ENCODE data around the gene MRFAP1L1. TPM values are rescaled to one million over a fixed set of nuclear protein-coding genes. Genes with fewer than 3 reads are reported as not detected.

The MRFAP1L1 gene
- total RNA-seq, 1 donor from 2014 or later = 36.8 TPM

DNA sequence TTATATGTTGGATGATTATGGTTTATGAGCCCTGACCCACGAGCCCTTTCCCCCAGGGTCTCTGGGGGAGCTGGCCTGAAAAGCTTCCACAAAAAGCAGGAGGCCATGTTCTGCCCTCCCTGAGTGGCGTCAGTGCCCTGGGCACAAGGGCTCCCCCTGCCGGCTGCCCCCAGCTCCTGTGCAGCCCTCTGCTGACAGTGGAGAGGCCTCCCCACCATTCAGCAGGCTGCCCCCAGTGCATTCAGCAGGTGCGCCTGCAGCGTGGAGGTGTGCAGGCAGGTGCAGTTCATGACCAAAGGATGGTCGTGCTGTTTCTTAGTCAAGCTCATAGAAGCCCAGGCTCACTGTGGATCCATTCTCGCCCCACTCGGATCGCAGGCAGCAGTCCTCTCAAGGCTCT is 28.5 kb downstream of the MRFAP1L1 start:
- peaks cover 27% of the 10 kb centered on the region for H4K20me1 ChIP-seq (ENCODE audit: insufficient read depth, low read length)
- no peak for FAIRE-seq

DNA sequence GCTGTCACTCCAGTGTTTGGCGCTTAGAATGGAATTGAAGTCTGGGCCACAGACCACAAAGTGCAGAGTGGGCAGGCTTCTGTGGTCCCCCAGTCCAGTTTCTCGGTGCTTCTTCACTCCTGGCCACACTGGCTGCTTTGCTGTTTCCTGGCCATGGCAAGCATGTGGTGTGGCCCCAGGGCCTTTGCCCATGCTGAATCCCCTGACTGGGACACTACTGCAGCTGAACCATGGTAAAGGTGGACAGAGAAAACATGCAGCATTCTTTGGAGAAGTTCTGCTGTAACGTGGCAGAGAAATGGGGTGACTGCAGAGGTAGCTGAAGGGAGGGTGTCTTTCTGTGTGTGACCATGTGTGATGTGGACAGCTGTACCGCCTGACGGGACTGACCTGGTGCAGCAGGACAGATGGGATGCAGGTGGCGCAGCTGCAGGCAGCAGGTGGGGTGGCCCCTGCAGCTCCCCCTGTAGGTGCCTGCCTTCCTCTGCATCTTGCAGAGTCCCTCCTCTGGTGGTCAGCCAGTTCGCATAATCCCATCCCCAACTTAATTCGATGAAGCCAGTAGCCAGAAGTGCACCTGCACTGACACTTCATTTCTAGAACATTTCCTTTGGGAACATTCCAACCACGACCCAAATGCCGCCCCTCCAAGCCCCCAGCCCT is 29.2 kb downstream of the MRFAP1L1 start:
- DNase-seq (ENCODE audit: low read depth) = no peak
- Histone ChIP-seq H3K79me2 (ENCODE audit: insufficient read depth, low read length) (peaks cover 24% of the 10 kb centered on the region), H3K27me3 (ENCODE audit: insufficient read depth, low read length) (no peaks in the 10 kb centered on the region), H3K4me1 (ENCODE audit: insufficient read depth, low read length) (peaks cover 9% of the 10 kb centered on the region), H3K4me2 (ENCODE audit: low read length) (no peak overlapping the region), H2AFZ (ENCODE audit: low read depth, low read length) (no peak overlapping the region), H3K9ac (ENCODE audit: low read length) (no peak overlapping the region), H3K4me3 (ENCODE audit: insufficient read depth, low read depth, low read length) (no peak overlapping the region), H4K20me1 (ENCODE audit: insufficient read depth, low read length) (peaks cover 34% of the 10 kb centered on the region), H3K9me3 (ENCODE audit: insufficient read depth, low read depth, low read length) (no peaks in the 10 kb centered on the region), H3K27ac (ENCODE audit: low read depth, low read length) (no peak overlapping the region), H3K36me3 (ENCODE audit: insufficient read depth, low read length) (no peaks in the 10 kb centered on the region)
- Mint-ChIP-seq H3K36me3 (ENCODE audit: low read depth, unreplicated experiment) (peaks cover 28% of the 10 kb centered on the region), H3K4me3 (ENCODE audit: unreplicated experiment) (peak overlapping the region; percentile 40), H3K27me3 (ENCODE audit: low read depth, unreplicated experiment) (no peaks in the 10 kb centered on the region), H3K27ac (ENCODE audit: unreplicated experiment) (no peak overlapping the region), H3K9me3 (ENCODE audit: unreplicated experiment) (peaks cover 7% of the 10 kb centered on the region), H3K4me1 (ENCODE audit: low read depth, unreplicated experiment) (peaks cover 20% of the 10 kb centered on the region)
- no peak for TF ChIP-seq EZH2 (IDR thresholded peaks at IDR 0.05; ENCODE audit: insufficient read depth, low read length)
- no peak for TF ChIP-seq CTCF (IDR thresholded peaks at IDR 0.05; ENCODE audit: insufficient read depth, low read depth, low read length)
- FAIRE-seq = no peak

More for the DNA sequence above, 28.5 kb downstream of the MRFAP1L1 start:
- no peaks in the 10 kb centered on the region for H3K27me3 ChIP-seq (ENCODE audit: insufficient read depth, low read length)
- no peak overlapping the region for H3K4me2 ChIP-seq (ENCODE audit: low read length)
- H3K9me3 ChIP-seq (ENCODE audit: insufficient read depth, low read depth, low read length) = no peaks in the 10 kb centered on the region
- no peak overlapping the region for H3K4me3 ChIP-seq (ENCODE audit: insufficient read depth, low read depth, low read length)
- peaks cover 17% of the 10 kb centered on the region for H3K79me2 ChIP-seq (ENCODE audit: insufficient read depth, low read length)
- peaks cover 2% of the 10 kb centered on the region for H3K4me1 ChIP-seq (ENCODE audit: insufficient read depth, low read length)
- TF ChIP-seq EZH2 (IDR thresholded peaks at IDR 0.05; ENCODE audit: insufficient read depth, low read length) (no peak), CTCF (IDR thresholded peaks at IDR 0.05; ENCODE audit: insufficient read depth, low read depth, low read length) (no peak)
- H2AFZ ChIP-seq (ENCODE audit: low read depth, low read length) = no peak overlapping the region
- H3K36me3 Mint-ChIP-seq (ENCODE audit: low read depth, unreplicated experiment) = peaks cover 25% of the 10 kb centered on the region
- H3K27me3 Mint-ChIP-seq (ENCODE audit: low read depth, unreplicated experiment) = no peaks in the 10 kb centered on the region
- H3K36me3 ChIP-seq (ENCODE audit: insufficient read depth, low read length) = no peaks in the 10 kb centered on the region
- H3K27ac ChIP-seq (ENCODE audit: low read depth, low read length) = no peak overlapping the region
- DNase-seq (ENCODE audit: low read depth) = no peak
- peaks cover 14% of the 10 kb centered on the region for H3K4me1 Mint-ChIP-seq (ENCODE audit: low read depth, unreplicated experiment)
- H3K4me3 Mint-ChIP-seq (ENCODE audit: unreplicated experiment) = no peak overlapping the region
- no peak overlapping the region for H3K27ac Mint-ChIP-seq (ENCODE audit: unreplicated experiment)
- H3K9me3 Mint-ChIP-seq (ENCODE audit: unreplicated experiment) = peaks cover 7% of the 10 kb centered on the region
- no peak overlapping the region for H3K9ac ChIP-seq (ENCODE audit: low read length)

Data from astrocyte (in vitro differentiated cells and primary cell).